CD14-positive monocyte (primary cell): ENCODE results near the gene CXCR6. TPM values are rescaled to one million over a fixed set of nuclear protein-coding genes. Genes with fewer than 3 reads are reported as not detected.

Source experiments
- DNase-seq, 3 donors: peaks; one replicate each; pipeline ENCODE4 v3.0.0-alpha.2; 2011 to 2022
- H2AFZ ChIP-seq: 2 replicates; pipeline ENCODE4 v1.6.0; 2012; ENCODE audit warnings: mild to moderate bottlenecking, low read depth, low read length, inconsistent platforms; ENCODE audit not compliant: insufficient read depth, poor library complexity, severe bottlenecking
- H3K27ac ChIP-seq, 2 donors: 1 replicate in 1 of 2; 2 replicates in 1 of 2; pipeline ENCODE4 v1.5.1; 2012 to 2013; ENCODE audit warnings: low read length in 2 of 2, control low read depth in 1 of 2, inconsistent platforms in 1 of 2, low read depth in 1 of 2, mild to moderate bottlenecking in 1 of 2
- H3K27me3 ChIP-seq, 2 donors: one replicate each; pipeline versions ENCODE4 v1.6.0 to v1.6.1; 2011 to 2013; ENCODE audit warnings: low read length in 2 of 2; ENCODE audit not compliant: control insufficient read depth in 2 of 2, insufficient read depth in 2 of 2
- H3K36me3 ChIP-seq, 2 donors: replicated peaks in 1 of 2; 1 replicate in 1 of 2; 2 replicates in 1 of 2; pipeline versions ENCODE4 v1.5.1 to v1.6.1; 2012 to 2013; ENCODE audit warnings: low read length in 2 of 2, control low read depth in 1 of 2, inconsistent platforms in 1 of 2, mild to moderate bottlenecking in 1 of 2; ENCODE audit not compliant: insufficient read depth in 2 of 2, control insufficient read depth in 1 of 2
- H3K4me1 ChIP-seq, 2 donors: 1 replicate in 1 of 2; 2 replicates in 1 of 2; pipeline versions ENCODE4 v1.5.1 to v1.6.1; 2012 to 2013; ENCODE audit warnings: low read length in 2 of 2, control low read depth in 1 of 2, inconsistent platforms in 1 of 2, mild to moderate bottlenecking in 1 of 2, moderate library complexity in 1 of 2; ENCODE audit not compliant: insufficient read depth in 2 of 2, control insufficient read depth in 1 of 2
- H3K4me2 ChIP-seq: replicated peaks from 2 replicates; pipeline ENCODE3; 2012; ENCODE audit warnings: low read length, moderate library complexity, mild to moderate bottlenecking; ENCODE audit not compliant: poor library complexity, severe bottlenecking; ENCODE audit errors: extremely low read depth
- H3K4me3 ChIP-seq, 3 experiments: fragments of 200-600 bp in 1 of 3; sonication (generic) in 1 of 3; replicated peaks in 1 of 3; 1 replicate in 2 of 3; 2 replicates in 1 of 3; pipeline ENCODE4 v1.5.1; 2011 to 2013; ENCODE audit warnings: low read length in 3 of 3, mild to moderate bottlenecking in 3 of 3, control low read depth in 2 of 3, low read depth in 2 of 3, inconsistent platforms in 1 of 3, moderate library complexity in 1 of 3
- H3K79me2 ChIP-seq: 2 replicates; pipeline ENCODE4 v1.6.0; 2012; ENCODE audit warnings: mild to moderate bottlenecking, control low read depth, inconsistent platforms, low read length, moderate library complexity; ENCODE audit not compliant: insufficient read depth
- H3K9ac ChIP-seq: 2 replicates; pipeline ENCODE4 v1.6.0; 2017; ENCODE audit warnings: low read length, mild to moderate bottlenecking; ENCODE audit not compliant: insufficient read depth, poor library complexity, severe bottlenecking
- H3K9me3 ChIP-seq, 2 donors: replicated peaks in 1 of 2; 1 replicate in 1 of 2; 2 replicates in 1 of 2; pipeline versions ENCODE4 v1.5.1 to v1.6.1; 2012 to 2013; ENCODE audit warnings: low read length in 2 of 2, control low read depth in 1 of 2; ENCODE audit not compliant: control insufficient read depth in 1 of 2, insufficient read depth in 1 of 2
- H4K20me1 ChIP-seq: 2 replicates; pipeline ENCODE4 v1.6.0; 2012; ENCODE audit warnings: mild to moderate bottlenecking, low read length, control low read depth, moderate library complexity; ENCODE audit not compliant: insufficient read depth
- H3K27ac Mint-ChIP-seq, 7 donors: one replicate each; pipeline ENCODE4 v1.8.0; 2020; ENCODE audit warnings: mild to moderate bottlenecking in 7 of 7, mixed read lengths in 7 of 7, moderate library complexity in 6 of 7, inconsistent platforms in 2 of 7
- H3K27me3 Mint-ChIP-seq, 3 donors: one replicate each; pipeline ENCODE4 v1.8.0; 2021 to 2022; ENCODE audit warnings: low read depth in 3 of 3, mild to moderate bottlenecking in 3 of 3, mixed read lengths in 3 of 3, moderate library complexity in 3 of 3, inconsistent platforms in 1 of 3
- H3K36me3 Mint-ChIP-seq, 2 donors: one replicate each; pipeline ENCODE4 v1.8.0; 2020; ENCODE audit warnings: mixed read lengths in 2 of 2, inconsistent platforms in 1 of 2, mild to moderate bottlenecking in 1 of 2
- H3K4me1 Mint-ChIP-seq: one replicate; pipeline ENCODE4 v1.8.0; 2020; ENCODE audit warnings: mild to moderate bottlenecking, mixed read lengths
- H3K4me3 Mint-ChIP-seq, 2 donors: one replicate each; pipeline ENCODE4 v1.8.0; 2020; ENCODE audit warnings: mild to moderate bottlenecking in 2 of 2, mixed read lengths in 2 of 2, moderate library complexity in 1 of 2
- H3K9me3 Mint-ChIP-seq, 7 donors: one replicate each; pipeline ENCODE4 v1.8.0; 2020 to 2022; ENCODE audit warnings: mixed read lengths in 7 of 7, mild to moderate bottlenecking in 6 of 7, moderate library complexity in 6 of 7, inconsistent platforms in 2 of 7
- WGBS: methylation state at CpG from one replicate; pipeline ENCODE4 v1.1.5; 2013; ENCODE audit warnings: missing lambda C conversion rate; ENCODE audit not compliant: insufficient coverage; 5-methylcytosine and 5-hydroxymethylcytosine counted together
- intact Hi-C, 2 donors: fragments of 100-400 bp; cut with micrococcal nuclease; formaldehyde crosslinking; loops; one replicate each; pipeline versions ENCODE4 v1.15.0 to v1.15.1; 2023
- polyA plus RNA-seq, 3 donors: library from polyadenylated mRNA; depleted of rRNA in 1 of 3; unstranded in 2 of 3; stranded (reverse) in 1 of 3; fragments of 300-500 nt in 2 of 3; fragments of >200 nt in 1 of 3; fragmentation: Illumina TruSeq in 2 of 3; gene quantifications; 1 replicate in 2 of 3; 2 replicates in 1 of 3; pipeline ENCODE4 v1.2.3, GENCODE V29; 2012 to 2021
- TF ChIP-seq, protein P1 (sequence below): fragments of 200-600 bp; IDR thresholded peaks from one replicate; pipeline ENCODE4 v1.8.0; 2022; ENCODE audit warnings: antibody characterized with exemption, mild to moderate bottlenecking

The CXCR6 gene
- polyA plus RNA-seq, 3 donors = 0.10 TPM; not detected in 2

DNA sequence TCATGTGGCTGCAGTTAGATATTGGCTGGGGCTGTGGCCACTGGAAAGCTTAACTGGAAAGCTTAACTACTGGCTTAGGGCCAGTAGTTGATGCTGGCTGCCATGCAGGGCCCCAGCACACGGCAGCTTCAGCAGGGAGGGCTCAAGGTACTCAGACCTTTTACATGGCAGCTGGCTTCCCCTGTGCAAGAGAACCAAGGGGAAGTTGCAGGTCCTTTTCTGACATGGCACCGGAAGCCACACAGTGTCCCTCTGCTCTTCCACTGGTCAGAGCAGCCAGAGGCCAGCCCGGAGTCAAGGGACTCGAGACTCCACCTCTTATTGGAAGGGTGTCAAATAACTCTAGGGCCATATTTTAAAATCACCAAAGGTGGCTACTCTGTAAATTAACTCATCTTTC lies 32.4 kb upstream of the CXCR6 start:
- Histone ChIP-seq H2AFZ (no peak overlapping the region), H3K36me3 (no peaks in the 10 kb centered on the region), H3K4me1 (no peaks in the 10 kb centered on the region), H3K9me3 (no peaks in the 10 kb centered on the region), H4K20me1 (no peaks in the 10 kb centered on the region), H3K27me3 (no peaks in the 10 kb centered on the region), H3K79me2 (no peaks in the 10 kb centered on the region), H3K9ac (no peak overlapping the region), H3K4me3 (no peak overlapping the region), H3K4me2 (no peak overlapping the region), H3K27ac (no peak overlapping the region)
- H3K4me1 Mint-ChIP-seq = peaks cover 8% of the 10 kb centered on the region
- no peak overlapping the region for H3K27ac Mint-ChIP-seq
- peaks cover 2 to 9% of the 10 kb centered on the region in 2 donors for H3K36me3 Mint-ChIP-seq
- no peak for DNase-seq
- no peaks in the 10 kb centered on the region for H3K9me3 Mint-ChIP-seq
- H3K27me3 Mint-ChIP-seq = peaks cover 0 to 1% (median 0%) of the 10 kb centered on the region in 3 donors
- TF ChIP-seq, protein P1, sequence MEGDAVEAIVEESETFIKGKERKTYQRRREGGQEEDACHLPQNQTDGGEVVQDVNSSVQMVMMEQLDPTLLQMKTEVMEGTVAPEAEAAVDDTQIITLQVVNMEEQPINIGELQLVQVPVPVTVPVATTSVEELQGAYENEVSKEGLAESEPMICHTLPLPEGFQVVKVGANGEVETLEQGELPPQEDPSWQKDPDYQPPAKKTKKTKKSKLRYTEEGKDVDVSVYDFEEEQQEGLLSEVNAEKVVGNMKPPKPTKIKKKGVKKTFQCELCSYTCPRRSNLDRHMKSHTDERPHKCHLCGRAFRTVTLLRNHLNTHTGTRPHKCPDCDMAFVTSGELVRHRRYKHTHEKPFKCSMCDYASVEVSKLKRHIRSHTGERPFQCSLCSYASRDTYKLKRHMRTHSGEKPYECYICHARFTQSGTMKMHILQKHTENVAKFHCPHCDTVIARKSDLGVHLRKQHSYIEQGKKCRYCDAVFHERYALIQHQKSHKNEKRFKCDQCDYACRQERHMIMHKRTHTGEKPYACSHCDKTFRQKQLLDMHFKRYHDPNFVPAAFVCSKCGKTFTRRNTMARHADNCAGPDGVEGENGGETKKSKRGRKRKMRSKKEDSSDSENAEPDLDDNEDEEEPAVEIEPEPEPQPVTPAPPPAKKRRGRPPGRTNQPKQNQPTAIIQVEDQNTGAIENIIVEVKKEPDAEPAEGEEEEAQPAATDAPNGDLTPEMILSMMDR = no peak
- intact Hi-C loops = no loop called here
- WGBS = 96% methylated on average over 3 of the region's 4 CpGs
- H3K4me3 Mint-ChIP-seq = no peak overlapping the region

DNA sequence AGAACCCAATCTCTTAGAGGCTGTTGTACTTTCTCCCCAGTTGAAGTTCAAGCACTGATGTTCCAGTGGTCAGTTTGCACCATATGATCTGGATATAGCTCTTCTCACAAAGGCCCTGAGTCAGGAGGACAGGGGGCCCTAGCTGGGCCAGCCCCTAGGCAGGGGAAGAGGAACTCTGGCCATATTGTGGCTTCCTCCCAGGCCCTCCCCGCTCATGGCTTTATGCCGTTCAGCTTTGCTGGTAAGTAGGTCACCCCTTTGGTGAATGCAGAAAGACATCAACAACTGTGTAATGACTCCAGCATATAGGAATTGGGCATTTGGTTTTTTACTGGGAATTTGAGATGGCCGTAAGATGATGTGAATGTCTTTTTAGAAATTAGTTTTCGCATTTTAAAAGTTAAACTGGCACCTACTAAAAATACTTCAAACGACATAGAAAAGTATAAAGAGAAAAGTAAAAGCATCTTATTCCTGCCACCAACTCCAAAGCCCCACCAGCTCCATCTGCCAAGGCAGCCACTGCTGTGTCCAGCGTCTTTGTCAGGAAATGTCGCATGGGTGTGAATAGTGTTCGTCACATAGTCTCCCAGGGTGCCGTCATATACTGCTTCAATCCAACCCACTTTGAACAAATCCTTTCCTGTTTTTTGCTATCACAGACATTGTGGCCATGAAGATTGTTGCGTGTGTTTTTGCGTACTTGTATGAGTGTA lies 31.6 kb upstream of the CXCR6 start:
- H3K36me3 Mint-ChIP-seq = peaks cover 2 to 9% of the 10 kb centered on the region in 2 donors
- Histone ChIP-seq H3K27ac (no peak overlapping the region), H3K4me3 (no peak overlapping the region), H2AFZ (no peak overlapping the region), H3K9me3 (no peaks in the 10 kb centered on the region), H3K4me1 (no peaks in the 10 kb centered on the region), H4K20me1 (no peaks in the 10 kb centered on the region), H3K79me2 (no peaks in the 10 kb centered on the region), H3K9ac (no peak overlapping the region), H3K36me3 (no peaks in the 10 kb centered on the region), H3K27me3 (no peaks in the 10 kb centered on the region), H3K4me2 (no peak overlapping the region)
- peaks cover 0 to 1% (median 0%) of the 10 kb centered on the region in 3 donors for H3K27me3 Mint-ChIP-seq
- H3K9me3 Mint-ChIP-seq = no peaks in the 10 kb centered on the region
- intact Hi-C loops = no loop called here
- TF ChIP-seq, protein P1 = no peak
- 70% methylated on average over 2 of the region's 11 CpGs for WGBS
- H3K4me3 Mint-ChIP-seq = no peak overlapping the region
- H3K4me1 Mint-ChIP-seq = peaks cover 10% of the 10 kb centered on the region
- H3K27ac Mint-ChIP-seq = no peak overlapping the region
- DNase-seq = no peak
